Vagina (tissue), 2 donors: ENCODE data around the gene CEBPA.

Source experiments
- POLR2A ChIP-seq, 2 donors: fragments of 450-650 bp; IDR thresholded peaks; one replicate each; pipeline ENCODE4 v1.6.1; 2017; ENCODE audit warnings: antibody characterized with exemption in 2 of 2, mild to moderate bottlenecking in 2 of 2, moderate library complexity in 2 of 2
- POLR2AphosphoS5 ChIP-seq, 2 donors: sonication (generic); formaldehyde crosslinking; IDR thresholded peaks; one replicate each; pipeline ENCODE4 v1.9.0; 2017; ENCODE audit warnings: antibody characterized with exemption in 2 of 2, mild to moderate bottlenecking in 2 of 2, low read depth in 1 of 2; ENCODE audit not compliant: insufficient read depth in 1 of 2
- TF ChIP-seq, protein P1 (sequence below), 3 experiments: fragments of 450-650 bp in 2 of 3; fragments of 200-600 bp in 1 of 3; sonication (generic) in 1 of 3; IDR thresholded peaks; one replicate each; pipeline ENCODE4 v1.5.1; 2017 to 2019; ENCODE audit warnings: antibody characterized with exemption in 3 of 3, mild to moderate bottlenecking in 2 of 3, moderate library complexity in 2 of 3

DNA sequence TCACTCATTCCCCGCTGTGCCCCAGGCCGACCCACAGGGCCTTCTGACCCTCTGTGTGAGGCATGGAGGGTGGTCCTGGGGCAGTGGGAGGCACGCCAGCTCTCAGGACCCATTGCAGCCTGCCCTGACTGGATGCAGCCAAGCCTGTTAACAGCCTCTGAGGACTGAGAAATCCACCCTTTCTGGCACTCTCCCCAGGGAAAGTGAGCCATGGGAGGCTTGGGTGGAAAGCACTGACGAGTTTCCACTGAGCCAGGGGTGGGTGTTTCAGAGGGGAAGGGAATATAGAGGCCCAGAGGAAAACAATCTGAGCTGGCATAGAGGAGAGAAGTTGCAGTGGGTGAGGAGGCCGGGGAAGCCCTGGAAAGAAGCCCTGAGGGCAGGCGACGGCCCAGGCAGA, 46.1 kb downstream of the CEBPA start:
- TF ChIP-seq, protein P1, sequence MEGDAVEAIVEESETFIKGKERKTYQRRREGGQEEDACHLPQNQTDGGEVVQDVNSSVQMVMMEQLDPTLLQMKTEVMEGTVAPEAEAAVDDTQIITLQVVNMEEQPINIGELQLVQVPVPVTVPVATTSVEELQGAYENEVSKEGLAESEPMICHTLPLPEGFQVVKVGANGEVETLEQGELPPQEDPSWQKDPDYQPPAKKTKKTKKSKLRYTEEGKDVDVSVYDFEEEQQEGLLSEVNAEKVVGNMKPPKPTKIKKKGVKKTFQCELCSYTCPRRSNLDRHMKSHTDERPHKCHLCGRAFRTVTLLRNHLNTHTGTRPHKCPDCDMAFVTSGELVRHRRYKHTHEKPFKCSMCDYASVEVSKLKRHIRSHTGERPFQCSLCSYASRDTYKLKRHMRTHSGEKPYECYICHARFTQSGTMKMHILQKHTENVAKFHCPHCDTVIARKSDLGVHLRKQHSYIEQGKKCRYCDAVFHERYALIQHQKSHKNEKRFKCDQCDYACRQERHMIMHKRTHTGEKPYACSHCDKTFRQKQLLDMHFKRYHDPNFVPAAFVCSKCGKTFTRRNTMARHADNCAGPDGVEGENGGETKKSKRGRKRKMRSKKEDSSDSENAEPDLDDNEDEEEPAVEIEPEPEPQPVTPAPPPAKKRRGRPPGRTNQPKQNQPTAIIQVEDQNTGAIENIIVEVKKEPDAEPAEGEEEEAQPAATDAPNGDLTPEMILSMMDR (IDR thresholded peaks at IDR 0.05), result no peak
- TF ChIP-seq POLR2A (IDR thresholded peaks at IDR 0.05) (no peak), POLR2AphosphoS5 (IDR thresholded peaks at IDR 0.05; ENCODE audit: insufficient read depth in 1 of 2, low read depth in 1 of 2) (no peak)
